WERI-Rb-1 (cell line): ENCODE data around the gene TBCE.
"Not testable (repeated sequence)": the region's sequence is repeated elsewhere in the genome, so short reads cannot be mapped to it uniquely, and the experiment has no call there.

Source experiments
- DNase-seq: peaks from one replicate; pipeline ENCODE4 v3.0.0-alpha.2; 2020
- H3K27ac ChIP-seq: fragments of 250-450 bp; sonication (Bioruptor Pico); 2 replicates; pipeline ENCODE4 v1.5.1; 2020; ENCODE audit warnings: mild to moderate bottlenecking, moderate library complexity
- H3K27me3 ChIP-seq: fragments of 250-450 bp; sonication (Bioruptor Pico); 2 replicates; pipeline ENCODE4 v1.5.1; 2021; ENCODE audit warnings: mild to moderate bottlenecking, low read depth, moderate library complexity; ENCODE audit not compliant: insufficient read depth, severe bottlenecking
- H3K36me3 ChIP-seq: fragments of 250-450 bp; sonication (Bioruptor Pico); 2 replicates; pipeline ENCODE4 v1.5.1; 2020; ENCODE audit warnings: mild to moderate bottlenecking, moderate library complexity
- H3K4me3 ChIP-seq: 2 replicates; pipeline ENCODE4 v1.5.1; 2011; ENCODE audit warnings: low read depth, mild to moderate bottlenecking, control low read depth, low read length
- H3K9me3 ChIP-seq: fragments of 250-450 bp; sonication (Bioruptor Pico); 2 replicates; pipeline ENCODE4 v1.5.1; 2021; ENCODE audit warnings: mild to moderate bottlenecking, moderate library complexity; ENCODE audit not compliant: severe bottlenecking
- CTCF ChIP-seq: IDR thresholded peaks from 2 replicates; pipeline ENCODE4 v1.5.1; 2011; ENCODE audit warnings: low read depth, mild to moderate bottlenecking, control low read depth, inconsistent platforms, low read length

TBCE gene

GRCh38 chr1:235460770-235461169 lies 93.5 kb downstream of the TBCE start:
- TF ChIP-seq CTCF, result no peak
- DNase-seq, result no peak
- Histone ChIP-seq H3K27ac (no peak overlapping the region), H3K9me3 (no peaks in the 10 kb centered on the region), H3K36me3 (peaks cover 42% of the 10 kb centered on the region), H3K27me3 (no peaks in the 10 kb centered on the region), H3K4me3 (no peak overlapping the region)

- Histone ChIP-seq H3K36me3 (peaks cover 49% of the 10 kb centered on the region), H3K9me3 (no peaks in the 10 kb centered on the region), H3K27ac (no peak overlapping the region), H3K27me3 (no peaks in the 10 kb centered on the region), H3K4me3 (no peak overlapping the region)
- no peak for TF ChIP-seq CTCF
- DNase-seq, result no peak
Measured at GRCh38 chr1:235461954-235462353, 94.7 kb downstream of the TBCE start.

DNA sequence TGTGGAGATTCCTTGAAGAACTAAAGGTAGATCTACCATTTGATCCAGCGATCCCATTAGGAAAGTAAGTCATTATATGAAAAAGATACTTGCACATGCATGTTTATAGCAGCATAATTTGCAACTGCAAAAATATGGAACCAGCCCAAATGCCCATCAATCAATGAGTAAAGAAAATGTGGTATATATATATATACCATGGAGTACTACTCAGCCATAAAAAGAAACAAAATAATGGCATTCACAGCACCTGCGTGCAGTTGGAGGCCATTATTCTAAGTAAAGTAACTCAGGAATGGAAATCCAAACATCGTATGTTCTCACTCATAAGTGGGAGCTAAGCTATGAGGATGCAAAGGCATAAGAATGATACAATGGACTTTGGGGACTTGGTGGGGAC lies 95.6 kb downstream of the TBCE start:
- H3K27me3 ChIP-seq, DNase-seq, H3K9me3 ChIP-seq, H3K27ac ChIP-seq, H3K4me3 ChIP-seq: not testable (repeated sequence)
- H3K36me3 ChIP-seq, result peaks cover 51% of the 10 kb centered on the region

GRCh38 chr1:235465066-235465465 lies 97.8 kb downstream of the TBCE start:
- Histone ChIP-seq H3K9me3 (no peaks in the 10 kb centered on the region), H3K36me3 (peaks cover 55% of the 10 kb centered on the region), H3K27ac (no peak overlapping the region), H3K4me3 (no peak overlapping the region), H3K27me3 (no peaks in the 10 kb centered on the region)
- no peak for TF ChIP-seq CTCF
- DNase-seq, result no peak

- Histone ChIP-seq H3K36me3 (peaks cover 39% of the 10 kb centered on the region), H3K27ac (no peak overlapping the region), H3K9me3 (no peaks in the 10 kb centered on the region), H3K27me3 (no peaks in the 10 kb centered on the region), H3K4me3 (no peak overlapping the region)
- no peak for DNase-seq
- no peak for TF ChIP-seq CTCF
Measured at GRCh38 chr1:235468004-235468403, 100.8 kb downstream of the TBCE start.

- Histone ChIP-seq H3K4me3 (no peak overlapping the region), H3K9me3 (no peaks in the 10 kb centered on the region), H3K27me3 (no peaks in the 10 kb centered on the region), H3K36me3 (peaks cover 43% of the 10 kb centered on the region), H3K27ac (no peak overlapping the region)
- TF ChIP-seq CTCF, result no peak
- DNase-seq, result no peak
Measured at GRCh38 chr1:235468970-235469369, 101.7 kb downstream of the TBCE start.

- not testable (repeated sequence) for DNase-seq, H3K4me3 ChIP-seq, H3K9me3 ChIP-seq, H3K27ac ChIP-seq, H3K27me3 ChIP-seq
- peaks cover 40% of the 10 kb centered on the region for H3K36me3 ChIP-seq
Measured at GRCh38 chr1:235469897-235470296, 102.7 kb downstream of the TBCE start.
